PFSK-1 (cell line): ENCODE data around the gene PPOX.

Experiments
- FOXP2 ChIP-seq: optimal IDR thresholded peaks from 2 replicates; pipeline ENCODE3; 2011; ENCODE audit warnings: borderline replicate concordance, control low read depth, inconsistent platforms; ENCODE audit not compliant: insufficient read depth; ENCODE audit errors: extremely low read length, extremely low read depth
- POLR2AphosphoS5 ChIP-seq: IDR thresholded peaks from 2 replicates; pipeline ENCODE4 v1.6.1; 2012; ENCODE audit warnings: low read depth, mild to moderate bottlenecking, control low read depth, low read length, moderate library complexity
- REST ChIP-seq, 2 experiments: IDR thresholded peaks; 2 replicates each; pipeline versions ENCODE4 v1.6.1 to v1.8.0; 2011 to 2012; ENCODE audit warnings: low read depth in 2 of 2, low read length in 2 of 2, control low read depth in 1 of 2, inconsistent platforms in 1 of 2, mild to moderate bottlenecking in 1 of 2, moderate library complexity in 1 of 2; ENCODE audit not compliant: insufficient read depth in 1 of 2
- SIN3A ChIP-seq: IDR thresholded peaks from 2 replicates; pipeline ENCODE4 v1.6.1; 2012; ENCODE audit warnings: mild to moderate bottlenecking, low read length, moderate library complexity, borderline replicate concordance; ENCODE audit not compliant: insufficient read depth
- TAF1 ChIP-seq: IDR thresholded peaks from 2 replicates; pipeline ENCODE4 v1.6.1; 2012; ENCODE audit warnings: low read length, control low read depth, borderline replicate concordance; ENCODE audit not compliant: insufficient read depth

Gene PPOX

GRCh38 chr1:161199506-161200139 is 33.4 kb downstream of the PPOX start:
- TF ChIP-seq REST (IDR thresholded peaks at IDR 0.05; ENCODE audit: insufficient read depth in 1 of 2, low read depth in 2 of 2, low read length in 2 of 2) (no peak), FOXP2 (no peak), TAF1 (no peak), SIN3A (no peak)

GRCh38 chr1:161200421-161200991 is 34.3 kb downstream of the PPOX start:
- no peak for TF ChIP-seq SIN3A
- no peak for TF ChIP-seq POLR2AphosphoS5
- TF ChIP-seq FOXP2: no peak
- no peak for TF ChIP-seq TAF1
- no peak for TF ChIP-seq REST (IDR thresholded peaks at IDR 0.05; ENCODE audit: insufficient read depth in 1 of 2, low read depth in 2 of 2, low read length in 2 of 2)

- no peak for TF ChIP-seq POLR2AphosphoS5
- TF ChIP-seq SIN3A: no peak
- no peak for TF ChIP-seq FOXP2
- TF ChIP-seq TAF1: no peak
- no peak for TF ChIP-seq REST (IDR thresholded peaks at IDR 0.05; ENCODE audit: insufficient read depth in 1 of 2, low read depth in 2 of 2, low read length in 2 of 2)
These were observed 35.0 kb downstream of the PPOX start for GRCh38 chr1:161200992-161201835.

GRCh38 chr1:161201836-161202712 is 35.8 kb downstream of the PPOX start, which contains the start of gene NDUFS2:
NDUFS2 (plus strand) TSS chr1:161202367; CDS start chr1:161202386, 19 bp downstream.
- TF ChIP-seq TAF1 (peak; percentile 100), SIN3A (no peak), REST (IDR thresholded peaks at IDR 0.05; ENCODE audit: insufficient read depth in 1 of 2, low read depth in 2 of 2, low read length in 2 of 2) (peak in 1 of 2 experiments; percentile 57; a peak in 2 of 4 replicates), FOXP2 (no peak), POLR2AphosphoS5 (peak; percentile 93)
